HepG2 (cell line): ENCODE measurements around the gene TRIAP1. TPM values are rescaled to one million over a fixed set of nuclear protein-coding genes. Genes with fewer than 3 reads are reported as not detected.

Experiments
- ATAC-seq: fragments of 200-7000 bp; cut with Tn5 transposase; 3 replicates; pipeline ENCODE4 v1.9.1; 2020; ENCODE audit warnings: mild to moderate bottlenecking, moderate library complexity
- BruUV-seq: library from RNA; stranded (reverse); fragments of 400-500 nt; replicated peaks from 2 replicates; lab custom pipeline; 2021; lab: Mats Ljungman, UMichigan
- CTCF ChIA-PET: fragments of 300-600 bp; formaldehyde crosslinking; extraction: SDS; loops from one replicate; lab custom pipeline; 2021; ENCODE audit warnings: low total read pairs, inconsistent platforms, low intra/inter-chr PET ratio; lab: Yijun Ruan, JAX
- POLR2A ChIA-PET: fragments of 350-600 bp; sonication (Branson Sonifier 250); formaldehyde crosslinking; loops from one replicate; lab custom pipeline; 2020; ENCODE audit warnings: antibody characterized with exemption, inconsistent platforms; lab: Yijun Ruan, JAX
- DNase-seq: peaks from one replicate; pipeline ENCODE4 v3.0.0-alpha.2; 2015; ENCODE audit warnings: low spot score
- FAIRE-seq: peaks from 3 replicates; lab custom pipeline; 2011; peaks lifted over from hg19 to GRCh38; lab: Jason Lieb, UNC
- H2AFZ ChIP-seq: one replicate; pipeline ENCODE4 v1.6.1; 2011; ENCODE audit warnings: low read length, inconsistent platforms
- H3K27ac ChIP-seq: fragments of 300-600 bp; 3 replicates; pipeline ENCODE4 v1.8.0; 2011; ENCODE audit warnings: mixed run types, mild to moderate bottlenecking, mixed read lengths, low read length, inconsistent platforms; ENCODE audit not compliant: insufficient read depth; ENCODE audit errors: extremely low read length
- H3K27me3 ChIP-seq, 2 experiments: fragments of 200-600 bp in 1 of 2; 2 replicates in 1 of 2; 3 replicates in 1 of 2; pipeline versions ENCODE4 v1.6.0 to v1.8.0; 2011; ENCODE audit warnings: low read length in 2 of 2, mild to moderate bottlenecking in 2 of 2, moderate library complexity in 2 of 2, inconsistent platforms in 1 of 2; ENCODE audit not compliant: insufficient read depth in 2 of 2, control insufficient read depth in 1 of 2
- H3K36me3 ChIP-seq, 2 experiments: fragments of 200-600 bp in 1 of 2; replicated peaks in 1 of 2; 2 replicates in 1 of 2; 3 replicates in 1 of 2; pipeline versions ENCODE4 v1.5.1 to v1.8.0; 2011; ENCODE audit warnings: low read length in 2 of 2, inconsistent platforms in 1 of 2; ENCODE audit not compliant: insufficient read depth in 2 of 2, control insufficient read depth in 1 of 2
- H3K4me1 ChIP-seq: 2 replicates; pipeline ENCODE4 v1.5.1; 2012; ENCODE audit warnings: low read length, inconsistent platforms; ENCODE audit not compliant: insufficient read depth
- H3K4me2 ChIP-seq: 2 replicates; pipeline ENCODE4 v1.6.0; 2011; ENCODE audit warnings: low read depth, low read length, inconsistent platforms
- H3K4me3 ChIP-seq, 3 experiments: fragments of 200-600 bp in 1 of 3; sonication (generic), shearing (Covaris generic) in 1 of 3; replicated peaks in 1 of 3; 2 replicates each; pipeline ENCODE4 v1.5.1; 2011 to 2016; ENCODE audit warnings: low read length in 3 of 3, inconsistent platforms in 2 of 3, low read depth in 2 of 3, mild to moderate bottlenecking in 2 of 3, control low read depth in 1 of 3, mixed read lengths in 1 of 3; ENCODE audit not compliant: insufficient read depth in 1 of 3
- H3K79me2 ChIP-seq: one replicate; pipeline ENCODE4 v1.6.1; 2011; ENCODE audit warnings: low read length, inconsistent platforms; ENCODE audit not compliant: insufficient read depth
- H3K9ac ChIP-seq: 2 replicates; pipeline ENCODE4 v1.6.0; 2011; ENCODE audit warnings: mild to moderate bottlenecking, low read depth, low read length, inconsistent platforms; ENCODE audit not compliant: insufficient read depth
- H3K9me3 ChIP-seq: 2 replicates; pipeline ENCODE4 v1.5.1; 2012; ENCODE audit warnings: mild to moderate bottlenecking, low read length
- H4K20me1 ChIP-seq: 2 replicates; pipeline ENCODE4 v1.6.0; 2011; ENCODE audit warnings: inconsistent platforms, mild to moderate bottlenecking, low read length, moderate library complexity; ENCODE audit not compliant: insufficient read depth
- CTCF ChIP-seq: sonication (generic); formaldehyde crosslinking; IDR thresholded peaks from 2 replicates; pipeline ENCODE4 v1.5.0; 2020; ENCODE audit warnings: mild to moderate bottlenecking, missing genetic modification reagents, moderate library complexity
- EP300 ChIP-seq, 3 experiments: sonication (generic) in 1 of 3; formaldehyde crosslinking in 1 of 3; IDR thresholded peaks; 2 replicates each; pipeline versions ENCODE4 v1.5.1 to v1.6.1; 2011 to 2020; ENCODE audit warnings: low read depth in 2 of 3, low read length in 2 of 3, borderline replicate concordance in 1 of 3, improper control_type of control experiment in 1 of 3, mild to moderate bottlenecking in 1 of 3, missing genetic modification reagents in 1 of 3, moderate library complexity in 1 of 3
- IRF2 ChIP-seq: IDR thresholded peaks from 2 replicates; pipeline ENCODE4 v1.6.1; 2018; ENCODE audit warnings: missing genetic modification reagents, missing compliant biosample characterization
- MAFF ChIP-seq: IDR thresholded peaks from 2 replicates; pipeline ENCODE4 v1.6.1; 2011; ENCODE audit warnings: low read depth, low read length, improper control_type of control experiment
- MAFK ChIP-seq, 2 experiments: IDR thresholded peaks in 1 of 2; conservative IDR thresholded peaks in 1 of 2; 2 replicates each; pipeline ENCODE4 v1.6.1; 2011; ENCODE audit warnings: improper control_type of control experiment in 2 of 2, low read length in 2 of 2
- MEIS1 ChIP-seq: sonication (generic); formaldehyde crosslinking; IDR thresholded peaks from 2 replicates; pipeline ENCODE4 v1.9.0; 2021; ENCODE audit warnings: mild to moderate bottlenecking, missing genetic modification reagents, moderate library complexity, borderline replicate concordance
- RFX1 ChIP-seq: fragments of 450-650 bp; IDR thresholded peaks from 2 replicates; pipeline ENCODE4 v1.6.1; 2017
- STAG1 ChIP-seq: sonication (generic); formaldehyde crosslinking; IDR thresholded peaks from 2 replicates; pipeline ENCODE4 v1.4.0; 2020; ENCODE audit warnings: missing genetic modification reagents
- ZNF776 ChIP-seq: sonication (generic); formaldehyde crosslinking; IDR thresholded peaks from 2 replicates; pipeline ENCODE4 v1.4.0; 2020; ENCODE audit warnings: mild to moderate bottlenecking, missing genetic modification reagents
- WGBS: methylation state at CpG from one replicate; pipeline ENCODE4 v1.1.6; 2017; ENCODE audit warnings: low lambda C conversion rate; 5-methylcytosine and 5-hydroxymethylcytosine counted together
- in situ Hi-C: cut with HindIII; loops from 2 replicates; pipeline ENCODE4 v1.10.0; 2017; ENCODE audit warnings: low pct_unique_long_range_greater_than_20kb; ENCODE audit not compliant: extremely low pct_ligation_motif_present
- intact Hi-C: fragments of 100-400 bp; cut with micrococcal nuclease; formaldehyde crosslinking; loops from one replicate; pipeline ENCODE4 v1.10.0; 2022; ENCODE audit not compliant: unreplicated experiment
- polyA plus RNA-seq, 8 experiments: library from polyadenylated mRNA; depleted of rRNA in 3 of 8; stranded (reverse) in 7 of 8; unstranded in 1 of 8; fragments of >200 nt; fragmentation: Illumina TruSeq in 4 of 8; extraction: Trizol in 4 of 8; gene quantifications; 2 replicates each; pipeline versions ENCODE4 v1.2.1 to v1.2.3, GENCODE V29; 2011 to 2016; ENCODE audit warnings: low read depth in 4 of 8, missing spikeins in 1 of 8, mixed read lengths in 1 of 8; ENCODE audit not compliant: insufficient read depth in 1 of 8
- total RNA-seq, 5 experiments: library from RNA; depleted of rRNA; stranded (reverse); fragments of >200 nt; fragmentation: Illumina TruSeq; extraction: Trizol; gene quantifications; 2 replicates each; pipeline ENCODE4 v1.2.3, GENCODE V29; 2016; ENCODE audit warnings: low read depth in 1 of 5

The TRIAP1 gene
- total and polyA plus RNA-seq, 2 of the 13 experiments (the other 11 are each of a cell fraction or from before 2014, with no cell fraction given) = 55.0 to 117 TPM

GRCh38 chr12:120453977-120454376 is 7.8 kb upstream of the TRIAP1 start:
- Histone ChIP-seq H3K9me3 (no peaks in the 10 kb centered on the region), H2AFZ (no peak overlapping the region), H3K27me3 (no peaks in the 10 kb centered on the region), H3K4me2 (no peak overlapping the region), H3K36me3 (peaks cover 16 to 51% of the 10 kb centered on the region in 2 experiments), H3K79me2 (peaks cover 9% of the 10 kb centered on the region), H3K4me3 (no peak overlapping the region), H3K4me1 (no peaks in the 10 kb centered on the region), H3K27ac (no peak overlapping the region), H4K20me1 (0 out of 2 replicates have a peak, but pooled peaks cover 9% of the 10 kb centered on the region), H3K9ac (no peak overlapping the region)
- DNase-seq (peak; percentile 45), ATAC-seq (peak; percentile 76), FAIRE-seq (no peak)
- BruUV-seq = no TSS peak
- ChIA-PET CTCF (no interaction called here), POLR2A (interaction anchor here (0.6 to 2.7 kb wide), 3 partner anchors 9 to 33 kb away, joined by 3 to 7 read pairs (median 4); partner anchors contain the start of gene SRSF9)
- intact Hi-C loops (no loop called here), in situ Hi-C loops (no loop called here)
- WGBS = 92% methylated on average over 4 of the region's 4 CpGs
- TF ChIP-seq EP300 (IDR thresholded peaks at IDR 0.05; ENCODE audit: low read depth in 2 of 2, low read length in 2 of 2) = no peak
- TF ChIP-seq EP300 (CRISPR knock-in tag; IDR thresholded peaks at IDR 0.05; ENCODE audit: borderline replicate concordance) = no peak
- TF ChIP-seq MAFF = peak; percentile 91
- no peak for TF ChIP-seq ZNF776 (CRISPR knock-in tag)
- no peak for TF ChIP-seq RFX1
- 0 out of 2 replicates have a peak, but pooled peaks have one; percentile 15 for TF ChIP-seq STAG1
- no peak for TF ChIP-seq IRF2 (CRISPR knock-in tag)
- peak; percentile 87 to 95 for TF ChIP-seq MAFK (conservative IDR thresholded peaks at IDR 0.05 in 1 of 2, IDR thresholded peaks at IDR 0.05 in 1 of 2; ENCODE audit: low read length in 2 of 2)
- TF ChIP-seq CTCF = peak; percentile 49
- no peak for TF ChIP-seq MEIS1 (CRISPR knock-in tag)
